Stimulated activated CD4-positive, alpha-beta T cell treated with anti-CD3 and anti-CD28 coated beads, Interleukin-15, amount 100 ng/mL, for 1 hour (primary cell): Measurements from ENCODE around the gene SELENOK.

Source experiments
- DNase-seq, 2 donors: peaks; one replicate each; pipeline ENCODE4 v3.0.0-alpha.2; 2020; ENCODE audit warnings: low read depth in 1 of 2, low spot score in 1 of 2

The SELENOK gene

DNA sequence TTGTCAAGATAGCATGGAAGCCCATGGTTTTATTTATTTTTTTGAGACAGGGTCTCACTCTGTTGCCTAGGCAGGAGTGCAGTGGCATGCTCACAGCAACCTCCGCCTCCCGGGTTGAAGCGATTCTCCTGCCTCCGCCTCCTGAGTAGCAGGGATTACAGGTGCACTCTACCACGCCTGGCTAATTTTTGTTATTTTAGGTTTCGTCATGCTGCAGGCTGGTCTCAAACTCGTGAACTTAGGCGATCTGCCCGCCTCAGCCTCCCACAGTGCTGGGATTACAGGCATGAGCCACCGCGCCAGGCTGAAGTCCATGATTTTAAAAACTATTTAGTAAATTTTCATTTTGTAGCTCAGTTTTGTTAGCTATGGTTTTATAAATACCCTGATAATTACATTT lies 7.0 kb downstream of the SELENOK start:
- DNase-seq, result no peak

DNA sequence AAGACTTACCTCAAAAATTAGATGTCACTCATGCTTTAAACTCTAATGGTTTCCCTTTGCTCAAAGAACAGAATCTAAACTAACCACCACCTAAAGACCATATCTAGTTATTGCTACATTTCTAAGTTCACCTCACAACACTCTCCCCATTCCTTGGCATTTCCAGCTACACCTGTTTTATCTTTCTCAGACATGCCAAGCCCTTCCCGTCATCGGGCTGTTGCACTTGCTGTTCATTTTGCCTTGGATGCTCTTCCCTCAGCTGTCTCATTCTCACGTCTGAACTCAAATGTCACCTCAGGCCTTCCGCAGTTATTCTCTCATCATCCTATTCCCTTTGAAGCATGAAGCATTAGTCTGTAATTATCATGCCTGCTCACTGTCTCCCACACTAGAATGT lies 8.7 kb downstream of the SELENOK start:
- DNase-seq, result no peak

DNA sequence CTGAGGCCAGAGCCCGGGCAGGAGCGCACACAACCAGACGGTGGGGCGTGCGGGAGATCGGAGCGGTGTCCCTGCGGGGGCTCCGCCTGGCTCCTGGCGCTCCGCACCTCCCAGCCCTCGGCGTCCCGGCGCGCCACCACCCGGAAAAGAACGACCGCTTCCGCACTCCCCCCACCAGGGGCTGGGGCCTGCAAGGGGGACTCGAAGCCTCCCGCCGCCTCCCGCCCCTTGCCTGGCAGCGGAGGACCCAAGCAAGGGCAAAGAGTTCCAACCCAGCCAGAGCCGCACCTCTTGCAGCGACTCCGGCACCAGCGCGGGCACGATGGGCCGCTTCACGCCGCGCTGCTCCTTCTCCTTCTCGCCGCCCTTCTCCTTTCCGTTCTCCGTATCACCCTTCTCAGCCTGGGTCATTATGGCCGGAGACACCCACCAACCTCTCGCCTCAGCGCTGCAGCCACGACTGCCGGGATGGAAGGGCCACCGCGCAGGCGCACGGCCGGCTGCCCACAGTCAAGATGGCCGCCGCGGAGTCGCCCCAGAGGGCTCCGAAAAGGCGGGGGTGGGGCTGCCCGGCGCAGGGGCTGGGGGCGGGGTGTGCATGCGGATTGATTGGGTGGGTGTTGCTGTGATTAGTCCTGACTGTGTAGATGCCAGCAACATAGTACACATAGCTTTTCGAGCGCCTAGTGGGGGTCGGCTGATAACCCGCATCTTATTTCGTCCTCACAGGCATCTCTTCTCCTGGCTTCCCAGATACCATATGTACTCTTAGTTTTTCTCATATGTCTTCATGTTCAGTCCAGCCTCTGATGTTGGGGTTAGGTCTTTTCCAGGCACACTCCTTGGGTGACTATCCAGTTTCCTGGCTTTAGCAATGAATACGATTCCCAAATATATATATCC lies 9.7 kb downstream of the SELENOK start, which contains the start of gene ACTR8:
TSS of gene ACTR8 (minus strand) at position 462 of the 903 bp plus-strand sequence. CDS start at position 411, 51 bp downstream.
- peak; percentile 71 to 80 for DNase-seq

DNA sequence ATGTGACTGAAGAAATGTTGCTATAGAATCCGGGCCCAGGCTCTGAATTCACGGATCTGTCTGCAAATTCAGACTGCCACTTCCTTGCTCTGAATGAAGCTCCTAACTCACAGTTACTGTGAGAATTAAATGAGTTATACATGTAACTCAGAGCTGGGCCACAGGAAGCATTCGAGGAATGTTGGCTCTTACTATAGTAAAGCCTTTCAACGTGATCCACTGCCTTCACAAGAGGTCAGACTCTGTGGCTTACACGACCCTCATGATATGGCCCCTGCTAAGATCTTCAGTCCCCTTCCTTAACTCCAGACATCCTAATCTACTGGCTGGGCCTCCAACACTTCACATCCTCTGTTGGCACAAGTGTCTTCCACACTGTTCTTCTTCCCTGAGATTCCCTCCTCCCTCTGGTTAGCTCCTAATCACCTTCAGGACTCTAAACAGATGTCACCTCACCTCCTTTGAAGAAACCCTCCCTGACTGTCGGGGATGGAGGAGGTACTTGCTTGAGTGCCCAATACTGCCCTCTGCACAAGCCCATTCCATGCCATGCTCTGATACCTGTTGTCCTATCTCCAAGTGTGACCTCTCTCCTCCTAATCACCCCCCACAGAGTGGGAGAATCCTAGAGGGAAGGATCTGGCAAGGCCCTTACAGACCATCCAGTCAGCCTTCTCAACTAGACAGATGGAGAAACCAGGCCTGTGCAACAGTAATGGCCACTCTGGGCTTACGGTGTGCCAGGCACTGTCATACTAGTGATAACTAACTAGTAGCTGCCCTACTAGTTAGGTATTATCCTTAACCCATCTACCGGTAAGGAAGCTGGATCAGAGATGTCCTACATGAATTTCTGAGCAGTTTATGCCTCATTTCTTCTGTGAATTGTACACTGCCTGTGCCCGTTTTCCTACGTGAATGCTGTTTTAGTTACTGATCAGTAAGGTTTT lies 11.0 kb downstream of the SELENOK start:
- DNase-seq, result no peak

DNA sequence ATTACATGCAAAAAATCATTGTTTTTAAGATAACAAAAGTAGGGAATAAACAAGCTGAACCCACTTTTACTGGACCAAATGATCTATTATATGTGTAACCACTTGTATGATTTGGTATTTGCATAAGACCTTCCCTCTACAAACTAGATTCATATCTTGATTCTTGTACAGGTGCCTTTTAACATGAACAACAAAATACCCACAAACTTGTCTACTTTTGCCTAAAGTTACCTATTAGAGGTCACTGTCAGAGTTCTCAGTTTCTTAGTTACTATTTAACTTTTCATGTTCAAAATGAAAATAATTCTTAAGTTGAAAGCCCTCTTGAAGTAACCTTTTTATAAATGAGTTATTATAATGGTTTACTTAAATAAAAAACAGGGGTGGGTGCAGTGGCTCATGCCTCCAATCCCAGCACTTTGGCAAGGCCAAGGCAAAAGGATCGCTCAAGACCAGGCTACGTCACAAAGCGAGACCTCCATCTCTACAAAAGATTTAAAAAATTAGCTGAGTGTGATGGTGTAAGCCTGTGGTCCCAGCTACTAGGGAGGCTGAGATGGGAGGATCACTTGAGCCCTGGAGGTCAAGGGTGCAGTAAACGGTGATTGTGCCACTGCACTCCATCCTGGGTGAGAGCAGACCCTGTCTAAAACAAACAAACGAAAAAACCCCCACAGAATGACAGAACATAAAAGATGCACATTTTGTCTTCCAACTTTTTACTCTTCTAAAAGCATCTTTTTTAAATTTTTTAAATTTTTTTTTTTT lies 25.7 kb downstream of the SELENOK start:
- DNase-seq, result no peak

DNA sequence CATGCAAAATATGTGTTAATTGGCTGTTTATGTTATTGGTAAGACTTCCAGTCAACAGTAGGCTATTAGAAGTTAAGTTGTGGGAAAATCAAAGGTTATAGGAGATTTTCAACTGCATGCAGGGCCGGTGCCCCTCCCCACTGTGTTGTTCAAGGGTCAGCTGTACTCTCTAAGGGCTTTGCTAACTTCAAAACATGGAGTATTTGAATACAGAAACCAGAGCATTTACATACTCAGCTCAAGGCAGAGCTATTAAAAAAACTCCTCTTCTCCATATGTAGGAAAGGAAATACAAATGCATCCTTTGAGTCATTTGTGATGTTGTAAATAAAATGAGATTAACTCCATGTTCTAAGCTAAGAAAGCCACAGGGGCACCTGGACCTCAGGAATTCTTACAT lies 28.5 kb downstream of the SELENOK start:
- DNase-seq, result no peak

DNA sequence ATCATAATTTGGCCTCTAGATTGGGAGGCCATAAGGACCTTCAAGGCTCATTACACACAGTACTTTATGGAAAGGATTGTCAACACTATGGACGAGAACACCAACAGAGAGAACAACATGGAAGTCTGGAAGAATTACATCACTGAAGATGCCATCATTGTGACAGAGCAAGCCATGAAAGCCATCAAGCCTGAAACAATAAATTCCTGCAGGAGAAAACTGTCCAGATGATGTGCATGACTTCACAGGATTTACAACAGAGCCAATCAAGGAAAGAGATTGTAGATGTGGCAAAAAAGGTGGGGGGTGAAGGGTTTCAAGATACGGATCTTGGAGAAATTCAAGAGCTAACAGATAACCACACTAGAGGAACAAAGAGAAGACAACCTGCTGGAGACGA lies 29.4 kb downstream of the SELENOK start:
- DNase-seq, result no peak

DNA sequence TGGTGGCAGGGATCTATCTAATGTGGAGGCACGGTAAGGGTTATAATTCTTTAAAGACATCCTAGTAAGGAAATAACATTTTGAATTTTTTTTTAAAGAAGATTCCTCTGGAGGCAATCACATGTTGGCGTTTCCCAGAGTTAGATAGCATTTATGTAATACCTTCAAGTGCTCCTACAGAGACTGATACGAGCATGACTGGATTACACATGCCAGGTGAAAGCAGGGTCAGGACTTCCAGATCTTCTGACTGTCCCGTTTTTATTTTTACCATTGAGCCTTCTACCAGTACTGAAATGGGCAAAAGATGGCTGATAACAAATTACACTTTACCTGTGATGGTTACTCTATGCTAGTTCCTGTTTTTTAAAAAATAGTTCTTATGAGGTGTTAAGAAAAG lies 31.5 kb downstream of the SELENOK start:
- DNase-seq, result no peak

DNA sequence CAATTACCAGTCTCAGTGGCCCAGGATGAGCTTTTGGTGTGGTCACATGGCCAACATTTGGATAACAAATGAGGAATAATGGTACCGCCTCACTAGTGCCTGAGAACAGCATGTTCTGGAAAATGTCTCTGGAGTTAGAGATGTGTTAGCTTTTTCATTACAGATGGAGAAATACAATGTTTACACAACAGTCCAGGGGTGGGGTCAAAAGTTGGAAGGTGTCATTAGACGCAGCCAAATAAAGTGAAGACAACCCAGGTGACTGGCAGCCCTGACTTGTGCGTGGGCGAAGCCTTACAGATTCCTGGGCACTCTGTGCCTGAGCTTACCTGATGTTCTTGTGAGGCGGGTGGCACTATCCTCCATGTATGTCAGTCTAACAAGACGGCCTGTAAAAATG lies 32.5 kb downstream of the SELENOK start:
- no peak for DNase-seq

DNA sequence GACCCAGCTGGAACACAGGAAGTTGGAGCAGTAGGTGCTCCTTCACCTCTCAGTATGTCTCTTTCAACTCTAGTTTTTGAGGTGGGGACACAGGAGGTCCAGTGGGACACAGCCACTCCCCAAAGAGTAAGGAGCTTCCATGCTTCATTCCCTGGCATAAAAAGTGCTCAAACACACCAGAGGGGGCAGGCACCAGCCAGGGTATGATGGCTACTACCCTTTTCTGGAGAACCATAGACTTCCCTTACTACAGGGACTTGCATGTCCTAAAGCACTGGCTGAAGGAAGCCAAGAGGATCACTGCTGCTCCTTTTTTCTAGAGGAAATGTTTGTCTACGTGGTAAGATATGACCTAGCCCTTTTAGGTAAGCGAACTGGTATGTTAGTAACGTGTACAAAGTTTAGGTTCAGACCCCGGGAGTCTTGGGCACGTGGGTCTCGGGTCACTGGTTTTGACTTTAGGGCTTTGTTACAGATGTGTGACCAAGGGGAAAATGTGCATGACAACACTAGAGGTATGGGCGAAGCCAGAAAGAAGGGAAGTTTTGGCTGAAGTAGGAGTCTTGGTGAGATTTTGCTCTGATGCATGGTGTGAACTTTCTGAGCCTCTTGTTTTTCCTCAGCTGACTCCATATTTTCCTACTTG lies 33.4 kb downstream of the SELENOK start:
- no peak for DNase-seq

DNA sequence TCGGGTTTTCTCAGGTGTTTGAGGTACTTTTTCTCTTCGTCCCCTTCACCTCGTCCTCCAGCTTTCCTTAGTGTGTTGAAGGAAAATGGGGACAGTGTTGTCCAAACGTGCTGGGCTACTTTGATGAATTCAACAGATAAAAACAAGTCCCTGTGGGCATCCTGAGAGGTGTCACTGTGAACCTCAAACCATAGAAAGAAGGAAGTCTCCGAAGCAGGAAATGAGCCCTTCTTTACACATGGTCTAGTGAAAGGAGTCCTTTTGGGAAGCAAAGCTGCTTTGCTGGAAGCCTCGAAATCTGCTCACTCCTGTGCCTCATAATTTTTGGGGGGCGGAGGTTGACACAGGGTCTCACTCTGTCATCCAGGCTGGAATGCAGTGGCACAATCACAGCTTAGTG lies 34.7 kb downstream of the SELENOK start:
- no peak for DNase-seq

DNA sequence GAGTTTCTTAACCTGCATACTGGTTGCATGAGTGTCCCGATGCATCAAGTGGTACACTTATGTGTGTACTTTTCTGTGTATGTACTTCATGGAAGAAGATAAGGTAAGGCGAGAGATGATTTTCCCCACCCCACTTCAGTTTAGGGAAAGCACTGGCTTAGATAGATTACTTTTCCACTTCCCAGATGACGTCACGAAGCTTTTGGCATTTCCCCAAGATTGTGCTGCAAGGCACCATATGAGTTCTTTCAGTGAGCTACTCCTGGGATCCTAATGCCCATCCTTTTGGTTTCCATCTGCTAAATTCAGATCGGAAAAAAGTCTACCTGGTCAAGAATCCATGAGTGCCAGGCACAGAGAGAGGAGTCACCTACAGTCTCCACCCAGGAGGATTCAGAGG lies 40.8 kb downstream of the SELENOK start:
- DNase-seq, result no peak

DNA sequence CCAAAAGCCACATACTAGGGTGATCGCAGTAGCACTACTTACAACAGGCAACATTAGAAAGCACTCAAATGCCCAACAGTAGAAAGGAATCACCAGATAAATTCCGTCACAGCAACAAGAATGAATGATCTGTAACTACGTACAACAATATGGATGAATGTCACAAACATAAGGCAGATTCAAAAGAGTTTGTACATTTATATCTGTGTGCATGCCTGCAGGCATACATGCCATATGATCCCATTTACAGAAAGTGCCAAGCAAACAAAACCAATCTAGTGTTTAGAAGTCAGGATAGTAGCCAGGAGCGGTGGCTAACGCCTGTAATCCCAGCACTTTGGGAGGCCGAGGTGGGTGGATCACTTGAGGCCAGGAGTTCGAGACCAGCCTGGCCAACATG lies 41.7 kb downstream of the SELENOK start:
- no peak for DNase-seq

DNA sequence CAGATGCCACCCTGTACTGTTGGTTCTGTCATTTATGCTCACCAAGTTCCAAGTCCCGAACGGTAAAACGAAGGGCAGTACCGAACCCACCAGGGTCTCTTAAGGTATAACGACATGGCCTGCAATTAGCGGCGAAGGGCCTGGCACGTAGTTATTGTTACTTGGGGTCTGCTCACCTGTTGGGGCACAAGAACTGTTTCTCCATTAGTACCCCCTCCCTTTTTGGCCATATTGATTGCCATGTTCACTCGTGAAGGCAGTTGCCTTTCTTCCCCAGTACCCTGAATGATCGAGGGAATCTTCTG lies 44.9 kb downstream of the SELENOK start:
- no peak for DNase-seq

DNA sequence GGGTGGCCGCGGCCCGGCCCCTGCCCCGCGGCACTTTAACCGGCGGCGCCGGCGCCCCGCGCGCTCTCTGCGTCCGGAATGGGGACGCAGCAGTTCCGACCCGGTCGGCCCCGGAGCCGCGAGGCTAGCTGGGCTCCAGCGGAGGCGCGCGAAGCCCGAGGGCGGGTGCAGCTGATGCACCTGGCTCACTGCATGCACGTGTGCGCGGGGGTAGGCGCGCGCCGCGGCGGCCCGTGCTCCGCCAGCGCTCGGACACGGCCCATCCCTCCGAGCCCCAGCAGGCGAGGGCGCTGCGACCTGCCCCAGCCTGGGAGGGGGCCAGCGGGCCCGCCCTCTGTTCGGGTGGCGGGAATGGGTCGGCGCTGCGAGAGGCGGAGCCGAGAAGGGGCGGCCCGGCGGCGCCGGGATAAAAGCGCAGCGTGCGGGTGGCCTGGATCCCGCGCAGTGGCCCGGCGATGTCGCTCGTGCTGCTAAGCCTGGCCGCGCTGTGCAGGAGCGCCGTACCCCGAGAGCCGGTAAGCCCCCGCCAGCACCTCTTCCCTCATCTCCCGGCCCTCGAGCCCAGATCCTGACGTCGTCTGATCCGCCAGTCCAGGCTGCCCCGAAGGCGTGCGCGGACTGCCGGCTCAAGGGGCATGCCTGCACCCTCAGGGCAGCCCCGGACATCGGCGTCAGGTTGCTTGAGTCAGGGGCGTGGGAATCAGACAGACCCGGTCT lies 45.4 kb downstream of the SELENOK start, which contains the start of the genes CHDH and IL17RB:
TSS of gene CHDH (minus strand) at position 286 of the 717 bp plus-strand sequence. CDS start 22,411 bp downstream, outside the sequence.
TSS of gene IL17RB (plus strand) at position 435 of the 717 bp plus-strand sequence. CDS start at position 456, 21 bp downstream.
- DNase-seq, result no peak

DNA sequence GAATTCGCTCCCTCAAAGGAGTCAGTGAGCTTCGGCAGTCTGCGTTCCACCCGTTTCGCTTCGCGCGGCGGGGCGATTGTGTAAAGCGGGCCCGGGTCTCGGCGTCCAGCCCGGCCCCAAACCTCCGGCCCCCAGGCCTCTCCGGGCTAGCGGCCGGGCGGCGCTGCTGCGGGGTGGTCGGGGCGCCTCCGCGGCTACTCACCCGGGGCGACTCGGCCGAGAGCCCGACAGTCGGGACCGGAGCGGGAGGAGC lies 45.9 kb downstream of the SELENOK start:
- DNase-seq, result no peak

DNA sequence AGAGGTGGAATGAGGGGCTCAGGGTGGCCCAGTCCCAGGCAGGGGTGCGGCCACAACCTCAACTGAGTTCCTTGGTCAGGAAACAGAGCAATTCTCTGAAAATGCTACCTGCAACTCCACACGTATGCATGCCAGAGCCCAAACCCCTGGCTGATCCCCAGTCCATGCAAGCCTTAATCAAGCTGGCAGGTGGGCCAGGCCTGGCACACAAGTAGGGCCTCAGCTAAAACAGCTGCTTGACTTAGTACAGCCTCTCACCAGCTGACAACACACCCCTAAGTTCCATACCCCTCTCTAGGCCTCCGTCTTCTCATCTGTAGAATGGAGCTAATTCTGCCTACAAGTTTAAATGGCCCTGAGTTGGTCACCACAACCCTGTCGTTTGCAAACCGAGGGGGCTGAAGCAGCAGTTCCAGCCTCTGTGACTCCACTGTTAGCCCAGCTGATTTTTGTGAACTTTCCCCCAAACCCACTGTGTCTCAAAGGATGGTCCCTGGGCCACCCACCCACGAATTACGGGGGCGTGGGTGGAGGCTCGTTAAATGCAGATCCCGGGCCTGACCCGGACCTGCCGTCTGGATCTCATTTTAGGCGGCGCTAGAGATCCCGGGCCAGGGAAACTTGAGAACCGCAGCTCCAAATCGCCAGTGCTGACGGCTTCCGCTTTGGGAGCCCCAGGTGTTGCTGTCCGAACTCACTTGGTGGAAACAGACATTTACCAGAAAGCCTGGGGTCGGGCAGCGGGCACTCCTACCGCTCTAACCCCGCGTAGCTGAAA lies 46.4 kb downstream of the SELENOK start:
- DNase-seq, result no peak

DNA sequence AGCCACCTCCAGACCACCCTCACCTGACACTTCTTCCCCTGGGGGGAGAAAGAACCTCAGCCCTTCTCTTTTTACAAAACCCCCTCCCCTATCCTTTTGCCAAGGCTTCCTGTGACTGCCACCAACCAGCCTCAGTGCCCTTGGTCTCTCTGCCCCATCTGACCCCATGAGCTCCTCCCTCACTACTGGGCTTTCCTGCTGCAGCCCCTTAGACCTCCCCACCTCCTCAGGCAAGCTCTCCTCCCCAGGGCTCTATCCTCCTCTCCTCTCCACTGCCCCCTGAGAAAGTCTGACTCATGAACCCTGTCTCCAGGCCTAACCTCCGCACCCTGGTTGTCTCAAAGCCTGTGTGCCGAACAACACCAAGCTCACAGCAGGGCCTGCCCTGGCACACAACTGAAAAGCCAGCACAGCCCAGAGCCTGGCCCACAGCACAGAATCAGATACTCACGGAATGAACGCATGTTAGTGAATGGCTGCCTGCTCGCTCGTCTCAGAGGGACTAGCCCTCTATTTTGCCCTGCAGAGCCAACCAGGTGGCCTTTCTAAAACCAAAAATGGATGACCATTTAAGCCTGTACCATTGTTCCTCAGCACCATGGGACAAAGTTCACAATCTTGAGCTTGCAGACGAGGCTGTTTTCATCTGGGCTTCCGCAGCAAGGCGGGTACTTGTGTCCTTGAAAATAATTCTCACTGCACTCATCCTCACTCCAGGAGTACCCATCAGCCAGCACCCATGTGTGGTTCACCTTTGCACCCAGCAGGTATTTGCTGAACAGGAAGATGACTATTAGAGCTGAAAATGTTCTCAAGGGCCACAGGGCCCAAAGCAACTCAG lies 47.2 kb downstream of the SELENOK start:
- no peak for DNase-seq
